NCI-H774 (cell line): ENCODE data around the gene PACS2.
"Not testable (repeated sequence)": the region's sequence is repeated elsewhere in the genome, so short reads cannot be mapped to it uniquely, and the experiment has no call there.

Experiments
- DNase-seq: peaks from one replicate; lab custom pipeline; 2025; lab: John Stamatoyannopoulos, UW

PACS2 gene

DNA sequence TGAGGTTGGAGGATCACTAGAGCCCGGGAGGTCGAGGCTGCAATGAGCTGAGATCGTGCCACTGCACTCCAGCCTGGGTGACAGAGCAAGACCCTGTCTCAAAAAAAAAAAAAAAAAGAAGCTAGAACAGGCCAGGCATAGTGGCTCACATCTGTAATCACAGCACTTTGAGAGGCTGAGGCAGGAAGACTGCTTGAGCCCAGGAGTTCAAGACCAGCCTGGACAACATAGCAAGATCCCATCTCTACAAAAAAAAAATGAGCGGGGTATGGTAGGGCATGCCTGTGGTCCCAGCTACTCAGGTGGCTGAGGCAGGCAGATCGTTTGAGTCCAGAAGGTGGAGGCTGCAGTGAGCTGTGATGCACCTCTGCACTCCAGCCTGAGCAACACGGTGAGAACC, 25.6 kb upstream of the PACS2 start:
- not testable (repeated sequence) for DNase-seq

DNA sequence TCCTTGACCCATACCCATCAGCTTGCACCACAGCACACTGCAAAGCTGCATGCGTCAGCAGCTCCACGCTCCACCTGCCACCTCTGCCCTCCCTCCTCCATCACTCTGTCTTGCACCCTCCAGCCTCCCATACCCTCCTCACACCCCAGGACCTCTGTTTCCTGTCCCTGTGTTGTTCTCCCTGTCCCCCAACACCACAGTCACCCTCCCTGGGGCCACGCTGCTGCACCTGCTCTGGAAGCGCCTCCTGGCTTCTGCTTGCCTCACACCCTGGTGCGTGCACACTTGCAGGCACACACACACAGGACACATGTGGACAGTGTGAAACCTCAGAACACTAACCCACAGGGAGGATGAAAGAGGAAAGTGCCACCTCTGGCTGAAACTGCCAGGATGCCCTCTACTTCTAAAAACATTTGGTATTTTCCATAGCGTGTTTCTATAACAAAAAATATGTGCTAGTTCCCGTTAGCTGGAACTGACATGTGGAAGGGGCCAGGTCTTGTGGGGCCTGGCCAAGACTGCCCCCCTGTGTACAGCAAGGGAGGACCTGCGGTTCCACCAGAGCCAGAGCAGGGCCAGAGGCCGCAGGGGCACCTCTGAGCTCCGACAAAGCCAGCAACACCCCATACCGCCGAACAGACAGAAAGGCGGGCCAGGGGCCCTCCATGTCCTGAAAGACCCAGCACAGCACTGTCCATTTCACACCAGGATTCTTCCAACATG, 23.8 kb upstream of the PACS2 start:
- DNase-seq, result no peak

GRCh38 chr14:105292826-105293711, 21.5 kb upstream of the PACS2 start:
- no peak for DNase-seq

DNA sequence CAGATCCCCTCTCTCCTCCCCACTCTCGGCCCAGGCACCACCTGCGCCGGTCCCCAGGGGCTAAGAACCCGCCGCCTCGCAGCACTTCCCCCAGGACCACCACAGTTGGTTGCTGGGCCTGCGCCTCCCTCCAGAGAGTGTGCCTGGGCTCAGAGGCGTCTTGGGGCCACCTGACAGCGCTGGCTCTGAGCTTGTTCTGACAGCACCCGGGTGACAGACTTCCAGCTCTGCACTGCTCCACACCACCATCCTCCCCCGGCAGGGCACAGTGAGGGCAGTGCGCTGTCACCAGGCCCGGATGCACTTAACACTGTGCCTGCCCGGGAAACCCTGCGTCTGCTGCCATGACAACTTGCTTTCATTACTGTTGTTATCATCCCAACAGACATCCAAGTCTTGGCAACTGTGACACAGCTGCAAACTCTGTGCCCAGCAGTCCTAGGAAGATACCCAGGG, 20.4 kb upstream of the PACS2 start:
- DNase-seq, result peak; percentile 30

DNA sequence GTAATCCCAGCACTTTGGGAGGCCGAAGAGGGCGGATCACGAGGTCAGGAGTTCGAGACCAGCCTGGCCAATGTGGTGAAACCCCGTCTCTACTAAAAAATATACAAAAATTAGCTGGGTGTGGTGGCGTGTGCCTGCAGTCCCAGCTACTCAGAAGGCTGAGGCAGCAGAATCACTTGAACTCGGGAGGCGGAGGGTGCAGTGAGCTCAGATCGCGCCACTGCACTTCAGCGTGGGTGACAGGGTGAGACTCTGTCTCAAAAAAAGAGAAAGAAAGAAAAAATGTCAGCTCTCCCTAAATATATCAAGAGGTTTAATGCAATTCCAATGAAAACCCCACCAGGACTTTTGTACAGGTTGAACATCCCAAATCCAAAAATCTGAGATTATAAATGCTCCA, 17.2 kb upstream of the PACS2 start:
- DNase-seq, result not testable (repeated sequence)

DNA sequence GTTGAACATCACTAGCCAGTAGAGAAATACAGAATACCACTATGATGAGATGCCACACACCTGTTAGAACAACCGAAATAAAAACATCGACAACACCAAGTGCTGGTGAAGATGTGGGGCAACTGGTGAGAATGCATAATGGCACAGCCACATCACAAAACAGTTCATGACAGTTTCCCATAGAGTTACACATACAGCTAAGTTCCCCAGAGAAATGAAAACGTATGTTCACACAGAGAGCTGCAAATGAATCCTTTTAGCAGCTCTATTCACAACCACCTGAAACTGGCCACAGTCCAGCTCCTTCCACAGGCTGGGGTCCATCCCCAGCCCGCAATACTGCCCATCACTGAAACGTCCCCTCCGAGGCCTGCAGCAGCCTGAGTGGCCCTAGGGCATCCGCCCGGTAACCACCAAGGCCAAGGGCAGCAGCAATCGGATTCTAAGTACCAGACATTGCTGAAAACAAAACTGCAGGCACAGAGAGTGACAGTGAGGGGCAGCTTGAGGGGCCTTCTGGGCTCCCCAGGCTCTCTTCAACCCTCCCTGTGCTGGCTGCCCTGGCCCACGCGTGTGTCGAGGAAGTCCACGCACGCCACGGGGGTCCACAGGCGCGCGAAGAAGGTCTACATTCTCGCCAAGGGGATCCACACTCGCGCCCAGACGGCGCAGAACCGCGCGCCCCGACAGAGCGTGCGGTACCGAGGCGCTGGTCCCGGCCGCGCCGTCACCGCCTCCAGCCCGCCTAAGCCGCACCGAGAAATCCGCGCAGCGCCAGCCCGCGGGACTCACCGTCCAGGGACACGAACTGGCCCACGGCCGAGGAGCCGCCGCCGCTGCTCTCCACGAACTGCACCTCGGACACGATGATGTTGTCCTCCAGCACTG, 14.7 kb upstream of the PACS2 start:
- DNase-seq, result no peak

- DNase-seq, result peak; percentile 95
These were observed 13.9 kb upstream of the PACS2 start, which contains the start of gene BRF1 for GRCh38 chr14:105300542-105301102. TSS of gene BRF1 (minus strand) at chr14:105301001. CDS start at chr14:105300629, 372 bp downstream.

DNA sequence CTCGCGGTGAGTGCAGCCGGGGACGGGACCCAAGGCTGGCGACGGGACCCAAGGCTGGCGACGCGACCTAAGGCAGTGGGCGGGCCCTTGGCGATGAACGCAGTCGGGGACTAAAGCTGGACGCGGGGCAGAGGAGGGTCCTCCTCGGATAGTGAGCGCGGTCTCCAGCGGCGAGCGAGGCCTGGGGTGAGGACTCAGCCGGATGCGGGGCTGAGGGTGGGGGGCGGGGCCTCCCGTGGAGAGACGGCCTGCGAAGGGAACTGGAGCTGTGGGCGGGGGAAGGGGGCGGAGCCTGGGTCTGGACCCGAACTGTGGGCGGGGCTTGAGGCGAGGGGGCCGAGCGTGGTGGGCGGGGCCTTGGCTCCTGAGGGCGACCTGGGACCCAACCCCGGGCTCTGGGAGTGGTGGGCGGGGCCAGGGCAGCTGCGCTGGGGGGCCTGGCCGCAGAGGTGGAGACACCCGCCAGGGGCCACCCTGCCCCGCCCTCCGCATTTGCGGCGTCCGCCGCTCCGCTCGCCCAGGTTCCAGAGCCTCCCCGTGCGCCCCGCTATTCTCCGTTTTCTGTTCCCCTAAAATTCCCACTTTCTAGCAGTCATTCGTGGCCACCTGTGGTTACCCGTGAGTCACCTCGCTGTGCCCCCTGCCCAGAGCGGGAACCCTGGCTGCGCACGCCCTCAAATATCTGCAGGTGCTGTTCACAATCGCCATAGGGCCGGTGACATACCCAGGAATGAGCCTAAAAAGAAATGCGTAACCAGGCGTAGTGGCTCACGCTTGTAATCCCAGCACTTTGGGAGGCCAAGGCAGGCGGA, 13.2 kb upstream of the PACS2 start:
- DNase-seq, result peak; percentile 96

GRCh38 chr14:105301915-105302249, 12.7 kb upstream of the PACS2 start:
- not testable (repeated sequence) for DNase-seq

GRCh38 chr14:105303949-105304348, 10.6 kb upstream of the PACS2 start:
- no peak for DNase-seq

DNA sequence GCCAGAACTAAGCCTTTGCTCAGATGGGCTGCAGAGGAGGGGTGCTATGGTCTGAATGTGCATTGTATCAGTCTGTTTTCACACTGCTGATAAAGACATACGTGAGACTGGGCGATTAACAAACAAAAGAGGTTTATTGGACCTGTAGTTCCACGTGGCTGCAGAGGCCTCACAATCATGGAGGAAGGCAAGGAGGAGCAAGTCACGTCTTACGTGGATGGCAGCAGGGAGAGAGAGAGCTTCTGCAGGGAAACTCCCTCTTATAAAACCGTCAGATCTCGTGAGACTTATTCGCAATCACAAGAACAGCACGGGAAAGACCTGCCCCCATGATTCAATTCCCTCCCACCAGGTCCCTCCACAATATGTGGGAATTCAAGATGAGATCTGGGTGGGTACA, 10.0 kb upstream of the PACS2 start:
- DNase-seq, result no peak

- no peak for DNase-seq
These were observed 9.2 kb upstream of the PACS2 start for GRCh38 chr14:105305345-105305744.

- DNase-seq, result no peak
These were observed 8.8 kb upstream of the PACS2 start for GRCh38 chr14:105305791-105306190.

GRCh38 chr14:105307052-105307727, 7.4 kb upstream of the PACS2 start:
- DNase-seq, result no peak

DNA sequence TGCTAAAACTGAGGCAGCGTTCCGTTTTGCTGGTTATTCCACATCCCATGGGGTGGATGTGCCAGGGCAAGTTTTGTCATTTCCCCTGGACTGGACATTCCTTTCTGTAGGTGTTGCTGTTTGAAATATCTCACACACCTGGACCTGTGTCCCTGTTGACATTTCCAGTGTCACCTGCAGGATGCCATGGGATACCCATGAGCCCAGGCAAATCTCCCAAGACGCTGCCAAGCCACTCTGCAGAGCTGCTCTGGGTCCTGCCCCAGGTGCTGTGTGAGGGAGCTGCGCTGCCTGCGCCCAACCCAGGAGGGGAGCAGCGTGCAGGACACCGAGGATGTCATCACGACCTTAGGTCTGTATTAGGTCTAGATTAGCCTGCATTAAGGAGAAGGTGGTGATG, 5.2 kb upstream of the PACS2 start:
- no peak for DNase-seq

DNA sequence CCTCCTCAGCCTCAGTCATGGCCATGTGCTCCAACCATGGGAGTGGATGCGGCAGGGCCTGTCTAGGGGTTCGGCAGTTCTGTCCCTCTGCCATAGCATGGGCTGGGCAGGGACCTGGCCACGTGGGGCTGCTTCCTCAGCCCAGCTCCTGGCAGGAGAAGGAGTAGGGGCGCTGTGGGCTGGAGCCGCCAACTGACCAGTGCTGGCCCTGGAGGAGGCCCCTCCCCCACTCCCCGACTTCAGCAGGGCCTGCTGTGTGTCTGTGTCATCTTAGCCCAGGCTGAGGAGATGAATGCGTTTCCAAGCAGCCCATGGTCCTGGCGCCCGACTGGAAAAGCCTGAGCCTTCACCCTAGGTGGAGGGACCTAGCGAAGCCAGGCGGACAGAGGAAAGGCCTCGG, 2.7 kb upstream of the PACS2 start:
- DNase-seq, result no peak

GRCh38 chr14:105312973-105313372, 1.6 kb upstream of the PACS2 start:
- DNase-seq, result no peak

- peak; percentile 56 for DNase-seq
These were observed 914 bp upstream of the PACS2 start for GRCh38 chr14:105313381-105314286.

GRCh38 chr14:105315211-105315721, 718 bp downstream of the PACS2 start:
- DNase-seq, result no peak
